Myocyte (in vitro differentiated cells): ENCODE measurements around the gene CYP11A1. TPM values are rescaled to one million over a fixed set of nuclear protein-coding genes. Genes with fewer than 3 reads are reported as not detected.
A peak's percentile ranks its signal among the peaks of the same experiment; 100 is the strongest.
"Not testable (repeated sequence)": the region's sequence is repeated elsewhere in the genome, so short reads cannot be mapped to it uniquely, and the experiment has no call there.

ENCODE experiments used
- DNase-seq: peaks from one replicate; pipeline ENCODE4 v3.0.0-alpha.2; 2012; ENCODE audit warnings: low read depth
- total RNA-seq: library from RNA; depleted of rRNA; stranded (reverse); fragments of >200 nt; gene quantifications from 2 replicates; pipeline ENCODE4 v1.2.3, GENCODE V29; 2014

Gene CYP11A1
- total RNA-seq, 1 donor from 2014 or later = not detected

DNA sequence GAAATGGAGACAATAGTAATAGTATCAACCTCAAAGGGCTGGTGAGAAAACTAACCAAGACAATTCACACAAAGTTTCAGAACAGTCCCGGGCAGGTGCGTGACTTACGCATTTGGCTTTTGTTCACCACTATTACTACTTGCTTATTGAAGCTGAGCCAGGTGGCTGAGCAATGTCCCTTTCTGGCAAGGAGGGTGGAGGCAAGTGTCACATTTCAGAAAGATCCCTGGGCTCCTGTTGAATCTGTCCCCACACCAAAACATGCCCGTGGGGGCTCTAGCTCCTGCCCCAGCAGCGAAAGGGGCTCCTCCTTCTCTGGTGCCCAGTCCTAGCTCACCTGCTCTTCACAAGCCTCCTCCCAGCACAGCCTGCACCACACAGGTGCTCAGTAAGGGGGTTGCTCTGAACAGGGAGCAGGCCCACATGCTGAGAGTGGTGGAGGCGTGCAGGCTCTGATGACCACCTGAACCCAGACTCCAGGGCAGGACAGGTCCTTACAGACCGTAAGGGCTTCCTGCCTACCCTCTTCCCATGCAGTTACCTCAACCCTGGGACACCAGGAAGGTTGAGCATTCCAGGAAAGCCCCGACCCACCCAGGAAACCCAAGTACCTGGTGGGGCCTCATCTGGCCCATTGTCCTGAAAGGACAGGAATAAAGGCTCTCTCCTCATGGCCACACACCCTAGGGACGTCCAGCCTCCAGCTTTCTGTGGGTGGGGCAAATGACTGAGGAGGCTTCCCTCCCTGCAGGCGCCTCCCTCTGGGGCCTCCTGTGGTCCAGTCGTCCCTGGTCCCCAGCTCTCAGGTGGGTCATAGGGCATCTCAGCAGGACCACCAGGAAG lies 33.7 kb upstream of the CYP11A1 start:
- DNase-seq = no peak

- no peak for DNase-seq
Measured at GRCh38 chr15:74400313-74400860, 32.9 kb upstream of the CYP11A1 start.

DNA sequence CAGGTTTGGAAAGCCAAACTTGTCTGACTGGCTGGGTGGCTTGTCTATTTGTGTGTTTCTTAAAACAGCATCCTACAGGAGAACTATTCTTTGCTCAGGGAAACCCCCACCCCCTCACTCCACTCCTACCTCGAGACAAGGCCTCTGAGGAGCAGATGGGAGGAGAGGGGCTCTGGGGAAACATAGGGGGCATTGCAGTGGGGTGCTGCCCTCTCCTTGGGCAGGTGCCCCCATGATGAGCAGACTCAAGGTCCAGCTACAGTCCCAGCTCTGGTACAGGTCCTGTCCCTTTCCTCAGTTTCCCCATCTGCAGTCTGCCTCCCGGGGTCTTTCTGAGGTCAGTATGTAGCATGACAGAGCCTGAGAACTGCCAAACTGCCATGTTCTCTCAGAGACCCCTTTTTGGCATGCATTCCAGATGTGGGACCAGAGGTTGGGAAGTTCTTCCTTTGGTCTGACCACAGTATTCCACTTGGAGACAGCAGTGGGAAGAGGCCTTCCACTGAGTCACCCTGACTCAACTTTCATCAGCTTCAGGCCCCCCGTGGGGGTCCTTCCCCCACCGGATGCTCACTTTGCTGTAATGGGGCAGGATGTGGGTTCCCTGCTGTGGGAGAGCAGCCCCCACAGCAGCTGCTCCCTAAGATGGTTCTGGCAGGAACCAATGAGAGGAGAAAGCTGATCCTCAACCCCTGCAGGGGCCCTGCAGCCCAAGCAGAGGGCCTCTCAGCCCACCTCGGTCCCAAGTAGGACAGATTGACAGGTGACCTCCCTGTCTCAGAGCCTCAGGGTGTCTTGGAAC lies 32.3 kb upstream of the CYP11A1 start:
- peak; percentile 41 for DNase-seq

GRCh38 chr15:74399100-74399499 lies 31.7 kb upstream of the CYP11A1 start:
- no peak for DNase-seq

DNA sequence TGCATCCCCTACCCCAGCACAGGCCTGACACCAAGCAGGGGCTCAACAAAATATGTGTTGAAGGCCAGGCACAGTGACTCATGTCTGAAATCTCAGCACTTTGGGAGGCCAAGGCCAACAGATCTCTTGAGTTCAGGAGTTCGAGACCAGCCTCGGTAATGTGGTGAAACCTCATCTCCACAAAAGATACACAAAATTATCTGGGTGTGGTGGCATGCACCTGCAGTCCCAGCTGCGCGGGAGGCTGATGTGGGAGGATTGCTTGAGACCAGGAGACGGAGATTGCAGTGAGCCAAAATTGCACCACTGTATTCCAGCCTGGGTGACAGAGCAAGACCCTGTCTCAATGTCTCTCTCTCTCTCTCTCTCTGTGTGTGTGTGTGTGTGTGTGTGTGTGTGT lies 30.7 kb upstream of the CYP11A1 start:
- no peak for DNase-seq

DNA sequence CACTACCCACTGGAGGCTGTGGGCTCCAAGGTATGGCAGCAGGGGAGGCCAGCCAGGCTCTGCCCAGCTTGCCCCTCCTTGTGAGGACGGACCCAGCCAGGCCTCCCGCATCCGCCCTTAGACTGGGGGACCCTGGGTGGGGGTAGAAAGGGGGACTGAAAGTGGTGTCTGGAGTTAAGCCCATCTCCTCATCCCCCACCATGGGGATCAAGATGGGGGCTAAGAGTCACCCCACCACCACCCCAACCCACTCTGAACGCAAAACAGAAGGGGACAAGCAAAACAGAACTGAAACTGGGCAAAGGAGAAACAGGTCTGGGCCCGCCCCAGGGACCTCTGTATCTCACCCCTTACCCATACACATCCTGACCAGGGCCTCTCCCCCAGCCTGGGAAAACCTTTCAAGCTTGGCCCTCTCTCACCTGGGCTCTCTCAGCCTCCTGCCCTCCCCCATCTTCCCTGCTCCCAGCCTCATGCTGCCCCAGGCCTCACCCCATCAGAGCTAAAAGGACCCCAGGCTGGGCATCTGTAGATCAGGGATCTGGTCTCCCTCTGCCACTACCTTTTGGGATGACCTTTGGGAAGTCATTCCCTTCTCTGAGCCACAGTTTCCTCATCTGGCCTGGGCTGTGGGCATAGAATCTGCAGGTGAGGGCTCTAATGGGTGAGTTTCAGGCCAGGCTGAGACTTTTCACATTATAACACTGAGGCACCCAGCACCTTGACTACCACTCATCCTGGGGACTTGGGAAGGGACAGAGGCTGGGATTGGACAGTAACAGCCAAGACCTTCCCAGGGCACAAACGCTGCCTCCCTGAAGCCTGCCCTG lies 30.0 kb upstream of the CYP11A1 start:
- no peak for DNase-seq

- no peak for DNase-seq
Measured at GRCh38 chr15:74396445-74397238, 29.2 kb upstream of the CYP11A1 start.

DNA sequence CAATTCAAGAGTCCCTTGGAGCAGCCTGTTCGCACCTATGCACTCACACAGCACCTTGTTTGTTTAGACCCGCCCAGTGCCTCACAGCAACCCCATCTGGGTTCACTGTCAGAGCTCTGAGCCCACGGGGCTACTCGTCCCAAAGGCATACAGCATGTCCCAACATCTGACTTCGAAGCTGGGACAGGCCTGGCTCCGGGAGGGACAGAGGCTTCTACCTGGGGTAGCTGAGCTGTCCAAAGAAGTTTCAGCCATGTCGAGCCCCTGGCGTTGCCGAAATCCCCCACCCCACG lies 28.6 kb upstream of the CYP11A1 start:
- DNase-seq = no peak

- DNase-seq = no peak
Measured at GRCh38 chr15:74395319-74396145, 28.1 kb upstream of the CYP11A1 start.

DNA sequence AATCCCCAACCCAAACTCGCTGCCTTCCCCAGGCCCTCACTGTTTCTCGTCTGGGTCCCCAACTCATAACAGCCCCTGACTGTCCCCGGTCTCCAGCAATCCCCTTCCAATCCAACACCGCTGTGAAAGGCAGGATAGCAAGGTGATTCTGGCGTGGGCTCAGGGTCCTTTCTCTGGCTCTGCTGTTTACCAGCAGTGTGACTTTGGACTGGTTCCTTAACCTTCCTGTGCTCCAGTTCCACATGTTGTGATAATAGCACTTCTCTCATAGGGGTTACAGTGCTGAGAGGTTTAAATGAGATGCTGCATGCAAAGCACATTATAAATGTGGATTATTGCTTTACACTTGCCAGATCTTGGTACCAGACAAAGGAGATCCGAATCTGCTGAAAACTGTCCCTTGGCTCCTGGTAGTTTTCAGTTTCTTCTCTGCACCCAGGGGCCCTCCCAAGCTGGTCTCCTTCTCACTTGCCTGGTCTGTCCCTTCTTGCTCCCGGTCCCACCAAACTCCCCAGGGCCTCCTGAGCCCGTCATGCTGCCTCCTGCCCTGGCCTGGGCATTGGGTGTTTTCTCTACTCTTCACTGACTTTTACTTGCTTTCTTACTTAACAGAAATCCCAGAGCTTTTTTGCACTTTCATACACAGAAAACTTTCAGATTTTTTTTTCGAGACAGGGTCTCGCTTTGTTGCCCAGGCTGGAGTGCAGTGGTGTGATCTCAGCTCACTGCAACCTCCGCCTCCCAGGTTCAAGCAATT lies 26.8 kb upstream of the CYP11A1 start:
- no peak for DNase-seq

GRCh38 chr15:74393423-74393822 lies 26.0 kb upstream of the CYP11A1 start:
- DNase-seq = no peak

DNA sequence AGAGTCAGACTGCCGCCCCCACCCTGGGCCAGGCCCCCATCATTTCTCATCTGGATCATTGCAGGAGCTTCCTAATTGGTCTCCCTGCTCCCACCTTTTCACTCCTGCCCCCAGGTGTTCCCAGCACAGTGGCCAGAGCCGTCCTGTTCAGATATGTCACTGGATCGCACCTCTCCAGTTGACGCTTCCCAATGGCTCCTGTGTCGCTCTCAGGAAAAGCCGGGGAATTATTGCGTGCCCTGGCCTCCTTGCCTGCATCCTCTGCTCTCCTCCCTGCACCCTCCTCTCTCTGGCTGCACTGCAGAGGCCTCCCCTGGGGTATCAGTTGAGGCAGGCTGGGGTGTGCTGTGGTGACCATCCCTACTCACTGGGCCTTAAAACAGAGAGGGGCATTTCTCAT lies 25.5 kb upstream of the CYP11A1 start:
- no peak for DNase-seq

DNA sequence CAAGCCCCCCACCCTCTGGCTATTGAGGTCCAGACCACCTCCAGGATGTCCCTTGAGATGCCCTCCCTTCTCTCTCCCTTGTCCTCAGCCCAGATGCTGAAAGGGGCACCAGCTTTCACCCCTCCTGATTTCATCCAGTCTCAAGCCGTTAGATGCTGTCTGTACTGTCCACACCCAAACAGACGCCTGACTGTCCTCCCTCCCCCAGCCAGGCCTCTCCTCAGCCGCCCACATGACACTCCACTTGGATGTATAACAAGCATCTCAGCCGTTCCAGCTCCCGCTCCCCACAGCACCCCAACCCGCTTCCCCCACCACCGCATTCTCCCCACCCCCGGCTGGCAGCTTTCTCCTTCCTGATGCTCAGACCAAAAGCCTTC lies 25.0 kb upstream of the CYP11A1 start:
- DNase-seq = peak; percentile 39

DNA sequence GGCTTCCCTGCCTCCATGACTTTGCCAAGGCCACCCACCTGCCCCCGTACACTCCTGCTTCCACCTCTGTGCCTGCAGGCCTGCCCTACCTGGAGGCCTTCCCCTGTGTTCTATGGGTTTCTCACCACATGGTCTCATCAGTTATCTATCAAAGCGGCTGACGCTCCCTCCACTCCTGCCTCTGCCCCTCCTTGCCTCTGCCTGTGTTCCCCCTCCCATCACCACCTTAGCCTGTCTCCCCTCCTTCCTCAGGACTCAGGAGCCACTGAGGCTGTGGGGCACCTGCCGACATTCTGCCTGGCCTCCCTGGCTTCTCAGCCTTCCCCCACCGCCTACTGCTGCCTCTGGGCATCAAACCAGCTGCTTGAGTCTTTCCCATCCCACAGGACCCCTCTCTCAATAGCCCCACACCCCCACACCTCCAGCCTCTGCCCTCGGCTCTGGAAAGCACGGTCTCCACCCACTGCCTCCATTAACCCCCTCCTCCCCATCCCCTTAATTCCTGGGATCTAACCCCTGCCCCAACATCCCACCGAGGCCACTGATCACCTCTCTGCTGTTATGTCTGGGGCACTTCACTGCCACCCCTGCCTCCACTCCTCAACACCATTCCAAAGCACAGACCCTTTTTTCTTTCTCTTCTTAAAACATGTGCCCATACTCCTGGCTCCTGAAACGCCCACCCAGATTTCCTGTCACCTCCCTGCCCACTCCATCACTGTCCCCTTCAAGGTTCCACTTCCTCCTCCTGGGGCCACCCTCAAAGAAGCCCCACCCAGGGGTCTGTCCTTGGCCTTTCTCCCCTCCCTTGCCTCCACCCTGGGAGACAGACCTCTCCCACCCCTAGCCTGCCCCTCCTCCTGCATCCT lies 24.4 kb upstream of the CYP11A1 start:
- no peak for DNase-seq

DNA sequence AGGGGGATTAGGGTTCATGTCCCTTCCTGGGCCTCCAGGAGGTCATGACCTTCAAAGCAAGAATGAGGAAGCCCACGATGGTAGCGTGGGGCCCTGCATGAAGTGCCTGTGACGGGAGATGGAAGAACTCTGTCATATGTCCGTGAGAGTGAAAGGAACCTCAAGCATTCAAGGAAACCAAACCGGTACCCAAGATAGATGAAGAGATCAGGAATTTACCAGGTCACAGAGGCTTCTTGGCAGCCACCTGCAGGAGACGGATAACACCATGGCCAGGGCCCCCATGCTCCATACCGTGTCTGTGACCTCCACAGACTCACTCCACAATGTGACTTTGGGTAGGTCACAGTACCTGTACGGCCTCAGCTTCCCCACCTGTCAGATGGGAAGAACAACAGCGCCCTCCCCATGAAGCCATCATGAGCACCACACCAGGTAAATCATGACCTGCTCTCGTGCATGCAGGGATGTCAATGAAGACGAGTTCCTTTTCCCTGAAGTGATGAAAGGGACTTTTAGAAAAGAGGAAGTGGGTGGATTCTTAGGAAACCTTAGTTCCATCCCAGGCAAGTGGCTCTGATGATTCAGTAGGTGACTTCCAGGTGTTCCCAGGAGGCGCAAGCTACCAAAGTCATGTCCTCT lies 23.3 kb upstream of the CYP11A1 start:
- DNase-seq = no peak

GRCh38 chr15:74390049-74390646 lies 22.7 kb upstream of the CYP11A1 start:
- DNase-seq = not testable (repeated sequence)
